GM13976 (cell line): ENCODE data around the gene ACY1.

ENCODE experiments used
- DNase-seq: peaks from one replicate; pipeline ENCODE4 v3.0.0; 2012; ENCODE audit warnings: low spot score
- CTCF ChIP-seq: IDR thresholded peaks from 2 replicates; pipeline ENCODE4 v1.5.1; 2012; ENCODE audit warnings: borderline replicate concordance, mild to moderate bottlenecking; ENCODE audit not compliant: insufficient read depth; ENCODE audit errors: extremely low read depth, missing control alignments, control extremely low read depth
- in situ Hi-C: fragments of 300-500 bp; cut with MboI; formaldehyde crosslinking; loops from one replicate; pipeline ENCODE4 v1.12.0; 2022; ENCODE audit warnings: low sequenced_read_pairs, mixed read lengths, inconsistent platforms; ENCODE audit not compliant: unreplicated experiment

The ACY1 gene

GRCh38 chr3:51982838-51983577, at the start of gene ACY1:
TSS of gene ACY1 (plus strand) at chr3:51983535. CDS start at chr3:51984065, 530 bp downstream.
- DNase-seq = peak; percentile 98
- in situ Hi-C loops = no loop called here
- TF ChIP-seq CTCF = no peak

GRCh38 chr3:51934139-51934850, 49.0 kb upstream of the ACY1 start:
- no peak for DNase-seq
- in situ Hi-C loops = no loop called here
- no peak for TF ChIP-seq CTCF

- TF ChIP-seq CTCF = no peak
- peak; percentile 18 for DNase-seq
- in situ Hi-C loops = no loop called here
Measured at GRCh38 chr3:51934991-51935885, 48.1 kb upstream of the ACY1 start.

- no peak for TF ChIP-seq CTCF
- no peak for DNase-seq
- in situ Hi-C loops = no loop called here
Measured at GRCh38 chr3:51935886-51936755, 47.2 kb upstream of the ACY1 start.

GRCh38 chr3:51937014-51937413, 46.3 kb upstream of the ACY1 start:
- TF ChIP-seq CTCF = no peak
- peak; percentile 20 for DNase-seq
- in situ Hi-C loops = no loop called here
